ENCODE results near the gene PLXNB2. TPM values are rescaled to one million over a fixed set of nuclear protein-coding genes. Genes with fewer than 3 reads are reported as not detected.
A peak's percentile ranks its signal among the peaks of the same experiment; 100 is the strongest.

The PLXNB2 gene
- total RNA-seq, 1 donor from 2014 or later = 146 TPM

DNA sequence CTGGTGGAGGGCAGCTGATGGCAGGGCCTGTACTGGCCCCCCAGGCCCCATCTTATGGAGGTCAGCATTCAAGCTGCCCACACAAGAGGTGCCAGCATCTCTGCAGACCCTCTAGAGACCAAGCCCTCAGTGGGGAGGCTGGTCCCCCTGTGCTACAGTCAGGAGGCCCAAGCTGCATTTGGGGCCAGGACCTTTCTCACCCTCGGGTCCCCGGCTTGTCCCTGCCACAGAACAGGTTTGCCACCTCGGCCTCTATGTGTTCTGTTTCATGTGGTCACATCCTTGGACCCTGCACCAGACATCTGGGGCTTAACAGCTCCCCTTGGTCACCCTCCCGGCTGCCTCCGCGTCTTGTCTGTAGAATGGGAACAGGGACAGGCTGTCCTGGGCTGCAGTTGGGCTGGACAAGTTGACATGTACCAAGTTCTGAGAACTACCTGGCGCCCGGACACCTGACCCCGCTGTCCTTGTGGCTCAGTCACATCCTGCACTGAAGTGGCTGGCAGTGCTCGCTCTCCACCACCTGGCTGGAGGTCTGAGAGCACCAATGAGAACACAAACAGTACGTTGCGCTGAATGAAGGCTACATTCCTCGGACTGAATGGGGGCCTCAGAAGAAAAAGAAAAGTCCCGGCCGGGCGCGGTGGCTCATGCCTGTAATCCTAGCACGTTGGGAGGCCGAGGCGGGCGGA lies 2.7 kb upstream of the PLXNB2 start:
- DNase-seq = no peak

DNA sequence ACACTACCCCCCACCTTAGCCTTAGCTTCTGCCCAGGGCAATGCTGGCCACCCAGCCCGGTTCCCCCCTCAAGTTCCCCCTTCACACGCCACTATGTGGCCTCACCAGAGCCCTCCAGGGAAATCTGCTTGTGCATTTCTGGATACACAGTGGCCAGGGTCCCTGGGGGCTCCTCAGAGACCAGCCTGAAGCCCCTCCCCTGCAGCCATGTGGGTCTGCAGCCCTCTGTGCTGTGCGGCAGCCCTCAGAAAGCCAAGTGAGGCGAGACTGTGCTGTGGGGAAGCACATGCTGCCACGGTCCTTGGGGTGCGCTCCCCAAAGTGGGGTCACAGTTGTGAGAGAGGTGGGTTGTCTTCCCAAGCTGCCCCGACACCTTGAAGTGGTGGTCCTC lies 2.1 kb upstream of the PLXNB2 start:
- DNase-seq = no peak

DNA sequence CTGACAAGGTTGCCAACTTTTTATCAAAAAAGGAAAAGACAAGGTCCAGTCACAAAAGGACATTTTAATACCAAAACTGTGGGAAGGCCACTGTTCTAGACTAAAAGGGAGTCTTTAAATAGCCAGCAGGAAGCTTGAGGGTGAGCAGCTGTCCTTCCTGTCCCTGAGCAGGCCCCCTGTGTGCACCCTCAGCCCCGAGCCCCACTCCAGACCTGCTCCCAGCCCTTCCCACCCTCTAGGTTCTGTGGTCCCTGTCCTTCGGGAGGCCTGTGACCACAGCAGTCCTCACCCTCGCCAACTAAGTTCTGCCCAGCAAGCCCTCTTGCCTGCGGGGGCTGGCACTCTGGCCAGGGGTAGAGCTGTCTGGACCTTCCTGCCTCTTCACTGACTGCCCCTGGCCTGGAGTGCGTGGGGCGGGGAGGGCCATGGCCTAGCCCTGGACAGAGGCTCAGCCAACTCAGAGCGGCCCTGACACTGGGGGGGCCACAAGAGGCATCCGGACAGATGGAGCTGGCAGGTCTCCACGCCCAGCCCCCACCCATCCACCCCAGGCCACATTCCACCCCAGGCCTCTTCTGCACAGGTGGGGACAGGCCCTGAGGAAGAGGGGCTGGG lies 1.6 kb upstream of the PLXNB2 start:
- peak; percentile 40 for DNase-seq

DNA sequence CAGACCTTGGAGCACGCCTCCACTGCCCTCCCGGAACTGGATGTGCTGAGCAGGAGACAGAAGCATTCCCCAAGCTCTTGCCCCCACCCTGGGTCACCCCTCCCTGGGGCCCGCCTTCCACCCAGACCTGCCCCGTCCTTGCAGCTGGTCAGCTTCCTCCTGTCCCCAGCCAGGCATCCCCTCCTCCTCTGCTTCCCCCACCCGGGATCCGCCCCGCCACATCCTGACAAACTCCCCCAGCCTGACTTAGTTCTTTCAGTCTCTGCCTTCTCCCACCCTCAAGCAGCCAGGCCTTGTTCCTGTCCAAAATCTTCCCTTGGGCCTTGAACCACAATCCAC lies 1.1 kb upstream of the PLXNB2 start:
- DNase-seq = peak; percentile 53

DNA sequence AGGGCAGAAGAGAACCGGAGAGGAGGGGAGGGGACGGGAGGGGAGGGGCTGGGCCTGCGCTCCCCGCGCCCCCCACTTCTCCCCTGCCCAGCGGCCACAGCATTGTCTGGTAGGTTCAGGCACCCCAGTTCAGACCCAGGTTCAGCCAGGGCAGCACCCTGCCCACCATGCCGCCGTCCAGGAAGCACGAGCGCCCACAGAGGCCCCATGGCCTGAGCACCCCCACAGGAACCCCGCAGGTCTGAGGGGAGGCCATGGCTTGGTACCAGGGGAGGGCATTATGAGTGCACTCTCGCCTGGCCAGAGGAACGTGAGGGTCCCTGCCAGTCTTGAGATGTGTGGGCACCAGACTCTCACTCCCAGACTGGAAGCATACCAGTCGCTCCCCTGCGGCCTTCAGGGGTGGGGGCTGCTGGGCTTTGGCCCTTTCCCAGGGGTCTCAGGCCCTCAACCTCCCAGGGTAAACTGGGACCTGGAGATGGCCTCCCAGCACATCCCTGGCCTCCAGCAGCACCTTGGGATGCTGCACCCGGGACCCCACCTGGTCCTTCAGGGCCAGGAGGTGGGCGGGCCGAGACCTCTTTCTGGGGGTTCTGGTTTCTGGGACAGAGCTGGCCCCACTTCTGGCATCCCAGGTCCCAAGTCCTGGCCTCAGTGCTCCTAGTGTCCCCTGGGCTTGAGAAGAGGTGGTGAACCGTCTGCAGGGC lies 597 bp upstream of the PLXNB2 start:
- DNase-seq = no peak

DNA sequence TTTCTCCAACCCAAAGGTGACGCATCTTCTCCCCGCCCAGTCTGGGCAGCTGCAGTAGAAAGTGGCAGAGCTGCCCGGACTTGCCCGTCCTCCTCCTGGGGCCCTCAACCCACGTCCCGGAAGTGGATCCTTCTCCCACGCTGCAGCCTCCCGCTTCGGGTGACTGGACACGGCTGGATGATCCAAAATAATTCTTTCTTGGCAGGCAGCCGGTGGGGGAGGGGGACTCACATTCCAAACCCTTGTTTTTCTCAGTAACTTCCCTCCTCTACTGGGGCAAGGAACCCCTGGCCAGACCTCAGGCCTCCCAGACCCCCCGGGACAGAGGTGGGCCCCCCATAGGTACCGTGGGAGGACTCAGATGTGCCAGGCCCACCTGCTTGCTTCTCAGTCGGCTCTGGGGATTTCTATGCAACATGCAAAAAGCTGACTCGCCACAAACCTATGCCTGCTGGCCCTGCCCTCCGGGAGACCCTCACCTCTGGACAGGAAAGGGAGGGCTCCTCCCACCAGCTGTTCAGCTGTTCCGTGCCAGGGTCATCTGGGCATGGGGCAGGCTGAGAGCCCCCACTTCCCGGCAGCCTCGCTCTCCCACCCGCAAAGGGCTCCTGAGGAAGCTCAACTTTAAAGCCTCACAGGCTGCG lies 1.4 kb downstream of the PLXNB2 start:
- DNase-seq = peak; percentile 94

DNA sequence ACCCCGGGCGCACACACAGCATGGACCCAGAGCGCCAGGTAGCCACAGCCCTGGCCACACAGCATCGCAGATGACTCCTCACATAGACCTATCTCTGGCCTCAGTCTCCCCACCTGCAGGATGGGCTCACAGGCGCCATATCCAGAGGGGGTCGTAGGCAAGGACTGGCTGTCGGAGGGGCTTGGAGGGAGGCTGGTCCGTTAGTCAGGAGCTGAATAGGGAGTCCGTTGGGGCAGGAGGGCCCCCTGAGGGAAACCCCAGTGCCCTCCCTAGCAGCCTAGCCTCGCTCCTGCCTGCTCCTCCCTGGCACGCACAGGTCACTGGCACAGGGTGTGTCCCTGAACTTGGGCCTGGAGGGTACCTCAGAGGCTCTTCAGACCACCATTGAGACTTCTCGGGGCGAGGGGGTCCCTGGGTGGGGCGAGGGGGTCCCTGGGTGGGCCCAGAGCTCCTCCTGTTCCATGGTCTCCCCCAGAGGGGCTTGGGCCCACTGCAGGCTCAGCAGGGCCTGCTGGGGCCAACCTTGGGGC lies 2.0 kb downstream of the PLXNB2 start:
- DNase-seq = no peak

DNA sequence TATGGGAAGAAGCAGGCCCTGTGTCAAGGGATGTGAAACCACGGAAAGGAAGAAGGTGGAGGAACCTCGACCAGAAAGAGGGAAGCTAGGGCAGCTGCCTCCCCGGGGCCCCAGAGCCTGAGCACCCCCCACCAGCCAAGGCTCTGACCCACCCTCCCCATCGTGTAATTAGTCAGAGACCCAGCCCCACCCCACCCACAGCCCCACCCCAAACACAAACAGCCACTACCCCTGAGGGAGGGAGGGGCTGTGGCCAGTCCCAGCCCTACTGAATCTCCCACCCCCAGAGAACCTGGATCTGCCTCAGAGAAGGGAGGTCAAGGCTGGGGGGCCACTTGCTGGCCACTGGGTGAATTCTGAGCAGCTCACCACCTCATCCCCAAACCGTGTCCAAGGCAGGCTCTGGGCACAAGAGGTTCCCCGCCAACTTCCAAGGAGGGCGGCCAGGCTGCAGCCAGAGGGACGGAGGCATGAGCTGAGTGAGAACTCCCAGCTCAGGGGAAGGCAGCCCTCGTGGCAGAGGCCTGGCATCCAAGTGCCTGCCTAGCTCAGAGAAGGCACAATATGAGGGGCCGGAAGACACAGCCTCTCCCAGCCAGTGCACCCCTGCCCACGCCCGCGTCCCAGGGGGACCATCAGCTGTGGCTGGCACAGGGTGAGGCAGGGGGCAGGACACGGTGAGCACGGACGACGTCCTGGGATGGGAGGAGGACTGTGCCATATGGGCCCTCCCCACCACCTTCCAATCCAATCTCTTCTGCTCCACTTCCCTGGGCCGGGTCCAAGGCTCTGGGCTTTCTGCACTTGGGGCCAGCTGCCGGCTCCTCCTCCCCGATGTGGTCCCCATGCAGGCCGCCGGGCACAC lies 2.7 kb downstream of the PLXNB2 start:
- DNase-seq = peak; percentile 69

DNA sequence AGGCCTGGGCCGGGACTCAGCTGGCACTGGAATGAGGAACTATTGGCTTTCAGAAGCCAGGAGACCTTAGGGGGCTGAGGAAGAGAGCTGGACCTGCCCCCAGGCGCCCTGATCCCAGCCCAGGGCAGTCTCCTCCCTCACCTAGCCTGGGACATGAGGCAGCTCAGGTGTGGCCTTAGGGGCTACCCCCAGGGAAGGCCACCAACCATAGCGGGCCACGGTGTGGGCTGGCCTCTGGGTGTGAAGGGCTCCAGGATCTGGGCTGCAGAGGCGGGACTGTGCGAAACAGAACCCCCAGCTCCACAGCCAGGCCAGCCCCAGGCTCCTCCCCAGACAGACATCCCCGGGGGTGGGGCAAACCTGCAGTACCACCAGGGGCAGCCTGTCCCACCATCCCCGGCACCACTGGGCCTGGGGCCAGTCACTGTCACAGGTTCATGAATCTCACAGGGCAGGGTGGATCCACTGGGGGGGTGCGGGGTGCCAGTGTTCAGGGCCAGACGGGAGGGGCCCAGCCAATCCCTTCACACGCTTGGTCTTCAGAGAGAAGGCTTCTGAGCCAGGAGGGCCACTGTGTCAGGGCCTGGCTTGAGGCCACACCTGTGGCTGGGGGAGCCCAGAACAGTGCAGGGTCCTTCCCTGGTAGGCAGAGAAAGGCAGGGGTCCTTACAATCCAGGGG lies 3.5 kb downstream of the PLXNB2 start:
- DNase-seq = peak; percentile 46

DNA sequence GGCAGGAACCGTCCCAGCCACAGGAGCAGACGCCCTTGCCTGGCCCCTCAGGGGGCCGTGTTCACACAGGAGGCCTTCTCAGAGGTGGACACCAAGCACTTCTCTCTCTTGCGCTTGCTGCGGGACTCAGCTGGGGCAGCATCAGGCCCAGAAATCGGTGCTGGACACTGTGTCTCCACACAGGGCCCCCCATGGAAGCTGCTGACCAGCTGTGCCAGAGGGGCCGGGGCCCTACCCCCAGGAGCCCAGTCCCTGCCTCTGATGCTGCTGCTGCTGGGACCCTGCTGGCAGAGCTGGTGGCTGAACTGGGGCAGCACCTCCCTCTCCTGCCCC lies 4.0 kb downstream of the PLXNB2 start:
- no peak for DNase-seq

DNA sequence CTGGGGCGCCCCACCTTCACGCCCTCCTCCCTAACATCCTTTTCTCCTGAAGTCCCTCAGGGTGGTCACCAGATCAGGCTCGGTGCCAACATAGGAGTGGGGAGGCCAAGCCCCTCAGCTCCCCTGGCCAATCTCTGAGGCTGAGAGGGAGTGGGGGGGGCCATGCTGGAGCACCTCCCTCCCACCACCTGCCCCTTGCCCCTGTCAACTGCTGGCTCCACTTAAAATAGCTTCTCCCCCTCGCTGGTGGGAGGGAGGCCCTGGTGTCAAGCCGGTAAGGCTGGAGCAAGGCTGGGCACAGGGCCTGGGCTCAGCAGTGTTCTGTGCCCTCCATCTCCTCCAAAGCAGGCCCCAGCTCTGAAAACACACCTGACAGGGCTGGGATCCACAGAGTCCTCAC lies 4.9 kb downstream of the PLXNB2 start:
- DNase-seq = peak; percentile 85

DNA sequence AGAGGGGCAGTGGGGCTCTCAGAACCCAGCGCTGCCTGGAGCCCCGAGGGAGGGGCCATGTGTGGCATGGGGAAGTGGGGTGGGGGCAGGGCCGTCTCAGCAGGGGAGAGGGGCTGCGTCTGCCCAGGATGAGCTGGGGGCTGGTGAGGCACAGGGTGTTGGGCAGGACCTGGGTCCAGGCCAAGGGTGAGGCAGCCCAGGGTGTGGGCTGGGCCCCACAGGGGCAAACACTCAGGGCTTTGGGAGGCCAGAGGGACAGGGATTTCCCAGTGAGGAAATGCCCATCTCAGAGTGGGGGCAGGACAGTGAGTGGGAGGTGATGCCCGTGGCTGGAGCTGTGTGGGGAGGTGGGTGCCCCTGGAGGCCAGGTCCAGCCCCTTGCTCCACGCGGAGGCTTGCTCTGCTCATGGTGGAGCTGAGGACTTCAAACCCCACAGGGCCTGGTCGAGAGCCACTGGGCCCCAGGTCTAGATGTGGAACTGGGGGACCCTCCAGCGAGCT lies 5.4 kb downstream of the PLXNB2 start:
- peak; percentile 51 for DNase-seq

DNA sequence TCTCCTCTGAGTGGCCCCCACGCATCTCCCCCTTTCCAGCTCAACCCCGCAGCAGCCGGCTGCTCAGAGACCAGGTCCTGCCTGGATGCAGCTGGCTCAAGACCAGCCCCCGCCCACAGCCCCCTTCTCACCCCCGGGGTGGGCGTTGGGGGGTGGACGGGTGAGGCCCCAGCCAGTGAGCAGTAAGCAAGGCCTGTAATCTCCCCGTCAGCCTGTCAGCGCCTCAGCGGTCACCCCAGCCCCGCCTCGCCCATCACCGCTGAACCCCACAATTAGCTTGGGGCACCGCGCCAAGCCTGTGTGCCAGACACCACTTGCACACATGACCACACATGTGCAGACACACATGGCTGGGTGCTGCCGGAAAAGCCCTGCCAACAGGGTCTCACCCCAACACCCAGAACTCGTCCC lies 5.9 kb downstream of the PLXNB2 start:
- peak; percentile 59 for DNase-seq

DNA sequence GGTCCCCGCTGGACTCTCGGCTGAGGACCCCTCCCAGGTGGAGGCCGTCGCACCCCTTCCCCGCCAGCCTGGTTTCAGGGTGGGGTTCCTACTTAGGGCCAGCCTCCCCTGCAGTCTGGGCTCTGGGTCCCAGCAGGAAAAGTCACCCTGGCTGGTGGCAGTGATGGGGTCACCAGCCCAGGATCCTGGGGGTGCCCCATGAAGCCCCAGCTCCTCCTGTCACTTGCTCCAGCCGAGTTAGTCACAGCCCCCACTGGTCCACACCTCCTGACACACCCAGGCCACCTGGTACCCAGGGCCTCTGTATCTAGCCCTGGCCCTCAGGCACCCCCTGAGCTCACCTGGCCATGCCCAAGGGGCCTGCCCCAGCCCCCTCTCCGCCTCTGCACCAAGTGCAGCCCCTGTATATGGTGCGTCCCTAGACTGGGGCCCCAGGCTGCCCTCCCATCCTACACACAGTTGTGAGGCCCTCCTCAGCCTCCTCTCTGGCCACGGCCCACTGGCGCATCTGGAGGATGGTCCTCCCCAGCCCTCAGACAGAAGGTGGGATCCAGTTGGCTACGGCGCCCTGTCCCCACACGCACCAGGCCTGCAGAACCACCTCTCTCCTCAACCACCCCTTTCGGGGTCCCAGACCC lies 6.7 kb downstream of the PLXNB2 start:
- no peak for DNase-seq

DNA sequence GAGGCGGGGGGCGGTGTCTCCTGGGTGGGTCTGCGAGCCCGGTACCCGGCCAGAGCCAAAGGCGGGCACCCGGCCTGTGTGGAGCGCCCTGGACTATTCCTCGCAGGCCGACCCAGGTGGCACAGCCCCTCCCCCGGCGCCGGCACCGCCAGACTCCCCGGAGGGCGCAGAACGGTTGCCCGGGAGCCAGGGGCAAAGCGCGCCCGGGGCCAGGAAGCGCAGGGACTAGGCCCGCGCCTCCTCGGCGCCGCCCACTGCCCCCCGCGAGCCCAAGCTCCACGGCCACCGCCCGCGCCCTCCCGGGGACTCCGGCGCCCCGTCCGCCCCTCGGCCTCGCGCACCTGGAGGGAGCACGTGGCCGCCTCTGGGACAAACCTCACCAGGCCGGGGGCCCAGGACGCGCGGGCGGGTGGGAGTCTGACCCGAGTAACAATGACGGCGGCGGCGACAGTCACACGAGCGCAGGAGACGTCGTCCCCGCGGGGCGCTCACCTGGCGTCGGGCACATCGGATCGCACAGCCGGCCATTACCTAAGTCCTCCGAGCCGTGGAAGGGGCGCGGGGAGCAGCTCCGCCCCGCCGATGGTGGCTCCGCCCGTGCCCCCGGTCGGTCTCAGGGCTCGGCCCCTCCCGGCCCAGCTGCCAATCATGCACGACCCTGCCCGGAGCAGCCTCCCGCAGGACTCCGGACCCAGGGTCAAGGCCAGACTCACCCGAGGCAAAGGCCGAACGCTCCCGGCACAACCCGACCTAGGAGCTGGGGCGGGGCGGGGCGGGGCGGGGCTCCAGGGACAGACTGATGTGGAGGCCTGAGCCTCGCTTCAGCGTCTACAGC lies 7.4 kb downstream of the PLXNB2 start:
- no peak for DNase-seq

DNA sequence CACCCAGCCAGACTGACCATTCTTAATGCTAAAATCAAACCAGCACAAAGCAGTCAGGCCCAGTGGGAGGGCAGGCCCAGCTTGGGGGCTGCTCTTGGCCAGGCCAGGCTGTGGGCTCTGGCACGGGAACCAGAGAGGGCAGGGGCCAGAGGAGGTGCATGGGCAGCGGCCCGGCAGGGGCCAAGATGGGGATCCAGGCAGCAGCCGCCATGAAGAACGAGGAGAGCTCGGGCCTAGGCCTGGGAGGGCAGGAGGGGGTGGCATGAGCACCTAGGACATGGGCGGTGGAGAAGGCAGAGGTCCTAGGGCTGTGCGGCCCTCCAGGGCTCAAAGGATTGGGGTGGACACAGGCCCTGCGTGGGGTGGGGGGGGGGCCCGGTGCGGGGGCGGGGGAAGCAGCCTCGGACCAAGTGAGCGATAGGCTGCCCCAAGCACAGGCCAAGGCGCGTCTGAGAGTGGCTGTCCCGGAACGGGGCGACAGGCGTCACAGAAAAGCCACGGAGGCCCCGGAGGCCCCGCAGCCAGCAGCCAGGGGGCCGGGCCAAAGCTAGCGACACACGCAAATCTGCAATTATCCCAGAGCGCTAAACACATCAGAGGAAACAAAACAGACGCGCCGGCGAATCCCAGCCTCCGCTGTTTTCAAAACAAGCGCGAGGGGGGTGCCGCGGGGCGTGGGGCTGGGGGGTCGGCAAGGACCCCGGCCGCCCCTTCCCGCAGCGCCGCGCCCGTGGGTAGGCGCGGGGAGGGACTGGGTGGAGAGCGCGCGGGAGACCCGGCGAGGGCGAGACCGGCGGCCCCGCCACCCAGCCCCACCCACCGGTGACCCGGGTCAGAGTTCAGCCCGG lies 8.3 kb downstream of the PLXNB2 start:
- peak; percentile 49 for DNase-seq

DNA sequence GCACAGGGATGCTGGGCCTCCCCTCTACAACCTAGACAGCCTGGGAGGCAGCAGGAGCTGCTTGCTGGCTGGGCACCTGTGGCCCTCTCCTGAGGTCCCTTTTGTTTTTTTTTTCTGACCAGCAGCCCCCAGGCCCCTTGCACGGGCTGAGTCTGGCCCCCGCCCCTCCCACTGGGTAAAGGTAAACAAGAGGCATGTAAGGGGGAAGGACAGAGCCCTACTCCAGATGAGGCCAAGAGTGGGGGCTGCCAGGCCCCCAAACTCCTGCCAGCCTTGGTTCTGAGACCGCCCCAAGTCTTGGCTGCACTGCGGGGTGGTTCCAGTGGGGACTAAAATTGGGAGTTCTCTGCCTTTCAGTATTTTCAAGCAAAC lies 9.2 kb downstream of the PLXNB2 start:
- DNase-seq = no peak

DNA sequence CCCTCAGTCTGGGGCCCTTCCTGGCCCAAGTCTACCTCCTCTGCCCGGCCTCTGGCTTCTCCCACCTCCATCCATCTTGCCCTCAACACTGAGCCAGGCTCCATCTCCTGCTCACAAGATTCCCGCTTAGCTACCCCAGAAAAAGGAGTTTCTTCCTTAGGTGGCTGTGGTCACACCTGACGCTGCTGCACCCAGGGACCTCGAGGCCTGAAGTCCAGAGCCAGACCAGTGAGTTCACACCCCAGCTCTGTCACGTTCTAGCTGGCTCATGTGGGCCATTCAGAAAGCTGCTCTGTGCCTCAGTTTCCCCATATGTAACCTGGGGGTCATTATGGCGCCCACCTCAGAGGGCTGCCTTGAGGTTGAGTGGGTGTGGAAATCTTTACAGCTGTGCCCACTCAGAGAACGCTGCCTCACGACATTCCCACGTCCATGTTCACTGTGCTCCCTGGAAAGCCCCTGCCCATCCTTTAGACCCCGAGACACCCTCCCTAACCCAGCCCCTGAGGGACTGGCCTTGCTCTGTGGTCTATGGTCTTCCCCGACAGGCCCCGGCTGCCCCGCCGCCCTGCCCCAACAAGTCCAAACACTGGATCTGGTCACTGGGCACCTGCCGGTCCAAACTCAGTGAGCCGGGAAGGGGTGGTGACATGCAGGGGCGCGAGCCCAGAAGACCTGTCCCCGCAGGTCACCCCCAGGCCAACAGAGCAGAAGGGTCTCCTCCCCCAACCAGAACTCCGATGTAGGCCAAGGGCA lies 9.8 kb downstream of the PLXNB2 start:
- no peak for DNase-seq
